H1 (cell line): ENCODE results near the gene STARD4. TPM values are rescaled to one million over a fixed set of nuclear protein-coding genes. Genes with fewer than 3 reads are reported as not detected.

Experiments used
- CTCF ChIA-PET: fragments of 300-600 bp; sonication (Branson Sonifier 250); formaldehyde crosslinking; loops from one replicate; lab custom pipeline; 2021; ENCODE audit not compliant: partially characterized antibody; lab: Charles Lee
- POLR2A ChIA-PET: fragments of 300-600 bp; sonication (Branson Sonifier 250); formaldehyde crosslinking; loops from one replicate; lab custom pipeline; 2021; ENCODE audit warnings: inconsistent platforms; ENCODE audit not compliant: partially characterized antibody; lab: Charles Lee
- DNase-seq, 2 experiments: peaks; one replicate each; pipeline versions ENCODE4 v3.0.0 to v3.0.0-alpha.2; 2010 to 2022; ENCODE audit warnings: low spot score in 2 of 2, low read depth in 1 of 2, mixed read lengths in 1 of 2
- FAIRE-seq: peaks from 2 replicates; lab custom pipeline; 2011; peaks lifted over from hg19 to GRCh38; lab: Jason Lieb, UNC
- H2AFZ ChIP-seq: 2 replicates; pipeline ENCODE4 v1.8.1; 2012; ENCODE audit warnings: low read length, inconsistent platforms
- H2AK5ac ChIP-seq: 2 replicates; pipeline ENCODE4 v1.6.1; 2013; ENCODE audit warnings: low read depth, low read length
- H2BK120ac ChIP-seq: replicated peaks from 2 replicates; pipeline ENCODE3; 2013; ENCODE audit warnings: low read depth, low read length, inconsistent platforms
- H2BK12ac ChIP-seq: 2 replicates; pipeline ENCODE4 v1.6.1; 2013; ENCODE audit warnings: low read depth, low read length
- H2BK15ac ChIP-seq: 2 replicates; pipeline ENCODE4 v1.6.1; 2013; ENCODE audit warnings: low read length
- H2BK20ac ChIP-seq: 2 replicates; pipeline ENCODE4 v1.6.1; 2013; ENCODE audit warnings: low read length
- H2BK5ac ChIP-seq: 2 replicates; pipeline ENCODE4 v1.6.1; 2013; ENCODE audit warnings: low read depth, low read length
- H3K14ac ChIP-seq: 2 replicates; pipeline ENCODE4 v1.6.1; 2013; ENCODE audit warnings: inconsistent platforms; ENCODE audit not compliant: insufficient read length
- H3K18ac ChIP-seq: 2 replicates; pipeline ENCODE4 v1.6.1; 2013; ENCODE audit warnings: low read length; ENCODE audit errors: extremely low read depth
- H3K23ac ChIP-seq: 2 replicates; pipeline ENCODE4 v1.6.1; 2013; ENCODE audit warnings: inconsistent platforms; ENCODE audit not compliant: insufficient read length
- H3K23me2 ChIP-seq: 2 replicates; pipeline ENCODE4 v1.6.1; 2013; ENCODE audit warnings: low read depth, low read length
- H3K27ac ChIP-seq: 2 replicates; pipeline ENCODE4 v1.6.1; 2011; ENCODE audit warnings: low read depth, low read length, inconsistent platforms
- H3K27me3 ChIP-seq, 4 experiments: replicated peaks in 1 of 4; 1 replicate in 1 of 4; 2 replicates in 3 of 4; pipeline versions ENCODE4 v1.6.1 to v1.8.1; 2011 to 2013; ENCODE audit warnings: low read length in 3 of 4, mild to moderate bottlenecking in 3 of 4, inconsistent platforms in 2 of 4, mixed read lengths in 2 of 4, moderate library complexity in 1 of 4; ENCODE audit not compliant: control insufficient read depth in 3 of 4, insufficient read depth in 3 of 4; ENCODE audit errors: extremely low read depth in 1 of 4
- H3K36me3 ChIP-seq, 4 experiments: 2 replicates each; pipeline versions ENCODE4 v1.6.1 to v1.8.1; 2011 to 2013; ENCODE audit warnings: mild to moderate bottlenecking in 4 of 4, low read length in 3 of 4, moderate library complexity in 2 of 4, control low read depth in 1 of 4, inconsistent platforms in 1 of 4; ENCODE audit not compliant: insufficient read depth in 4 of 4, control insufficient read depth in 2 of 4
- H3K4ac ChIP-seq: replicated peaks from 2 replicates; pipeline ENCODE3; 2013; ENCODE audit warnings: low read length, low read depth, mixed read lengths, inconsistent platforms; ENCODE audit not compliant: insufficient read length
- H3K4me1 ChIP-seq, 4 experiments: replicated peaks in 1 of 4; 1 replicate in 1 of 4; 2 replicates in 3 of 4; pipeline versions ENCODE4 v1.6.1 to v1.8.1; 2011 to 2013; ENCODE audit warnings: low read length in 3 of 4, inconsistent platforms in 2 of 4, mixed read lengths in 1 of 4; ENCODE audit not compliant: insufficient read depth in 4 of 4, control insufficient read depth in 3 of 4
- H3K4me2 ChIP-seq, 2 experiments: 2 replicates each; pipeline versions ENCODE4 v1.6.1 to v1.8.1; 2011 to 2013; ENCODE audit warnings: low read depth in 2 of 2, low read length in 2 of 2, control low read depth in 1 of 2, inconsistent platforms in 1 of 2, mild to moderate bottlenecking in 1 of 2; ENCODE audit not compliant: insufficient read depth in 1 of 2
- H3K4me3 ChIP-seq, 4 experiments: fragments of 200-600, 300-600 bp in 1 of 4; sonication (generic), shearing (Covaris generic), sonication (Bioruptor Twin) in 1 of 4; 2 replicates each; pipeline versions ENCODE4 v1.5.1 to v1.8.1; 2011 to 2016; ENCODE audit warnings: low read length in 4 of 4, low read depth in 3 of 4, control low read depth in 2 of 4, inconsistent platforms in 2 of 4, mild to moderate bottlenecking in 2 of 4, mixed read lengths in 1 of 4, moderate library complexity in 1 of 4; ENCODE audit not compliant: insufficient read depth in 2 of 4; ENCODE audit errors: extremely low read depth in 1 of 4
- H3K56ac ChIP-seq: replicated peaks from 2 replicates; pipeline ENCODE3; 2013; ENCODE audit warnings: low read depth, mild to moderate bottlenecking, mixed read lengths, low read length, inconsistent platforms; ENCODE audit not compliant: insufficient read length
- H3K79me1 ChIP-seq: 2 replicates; pipeline ENCODE4 v1.6.1; 2013; ENCODE audit warnings: low read depth, low read length, control low read depth
- H3K79me2 ChIP-seq, 2 experiments: 2 replicates each; pipeline versions ENCODE4 v1.6.1 to v1.8.1; 2012 to 2013; ENCODE audit warnings: low read length in 2 of 2, mild to moderate bottlenecking in 2 of 2, inconsistent platforms in 1 of 2; ENCODE audit not compliant: insufficient read depth in 2 of 2, control insufficient read depth in 1 of 2
- H3K9ac ChIP-seq, 4 experiments: replicated peaks in 1 of 4; 1 replicate in 1 of 4; 2 replicates in 3 of 4; pipeline versions ENCODE4 v1.6.1 to v1.8.1; 2011 to 2013; ENCODE audit warnings: low read depth in 3 of 4, low read length in 3 of 4, control low read depth in 2 of 4, mild to moderate bottlenecking in 2 of 4, moderate library complexity in 2 of 4, inconsistent platforms in 1 of 4; ENCODE audit errors: extremely low read depth in 1 of 4
- H3K9me3 ChIP-seq, 2 experiments: 2 replicates each; pipeline versions ENCODE4 v1.6.1 to v1.8.1; 2012 to 2013; ENCODE audit warnings: mild to moderate bottlenecking in 2 of 2, moderate library complexity in 2 of 2, control low read depth in 1 of 2, inconsistent platforms in 1 of 2, low read depth in 1 of 2, low read length in 1 of 2, mixed read lengths in 1 of 2; ENCODE audit not compliant: insufficient read depth in 2 of 2
- H4K20me1 ChIP-seq, 2 experiments: replicated peaks in 1 of 2; 2 replicates each; pipeline versions ENCODE3 to v1.8.1; 2011 to 2013; ENCODE audit warnings: inconsistent platforms in 2 of 2, low read length in 2 of 2, mild to moderate bottlenecking in 1 of 2; ENCODE audit not compliant: insufficient read depth in 2 of 2, control insufficient read depth in 1 of 2
- H4K5ac ChIP-seq: 2 replicates; pipeline ENCODE4 v1.6.1; 2013; ENCODE audit warnings: low read length, low read depth, mixed read lengths, inconsistent platforms; ENCODE audit not compliant: insufficient read length
- H4K8ac ChIP-seq: 2 replicates; pipeline ENCODE4 v1.8.0; 2013; ENCODE audit warnings: mild to moderate bottlenecking, moderate library complexity, low read length, inconsistent platforms; ENCODE audit not compliant: insufficient read depth; ENCODE audit errors: extremely low read depth
- H4K91ac ChIP-seq: replicated peaks from 2 replicates; pipeline ENCODE3; 2013; ENCODE audit warnings: low read length, mixed read lengths, inconsistent platforms; ENCODE audit not compliant: insufficient read length
- KDM5A ChIP-seq: fragments of 200-600 bp; IDR thresholded peaks from 2 replicates; pipeline ENCODE4 v1.7.1; 2012; ENCODE audit warnings: mild to moderate bottlenecking, low read length, inconsistent platforms, mixed read lengths
- WGBS, 2 experiments: shearing (Covaris generic) in 1 of 2; methylation state at CpG; one replicate each; pipeline versions ENCODE4 v1.1.6 to v1.1.7; 2013 to 2015; ENCODE audit warnings: low lambda C conversion rate in 2 of 2, mixed read lengths in 2 of 2, inconsistent platforms in 1 of 2, low coverage in 1 of 2, missing lambda C conversion rate in 1 of 2; ENCODE audit not compliant: insufficient replicate concordance in 2 of 2, insufficient coverage in 1 of 2, insufficient read length in 1 of 2; ENCODE audit errors: extremely low coverage in 1 of 2, missing lambda C conversion rate in 1 of 2; 5-methylcytosine and 5-hydroxymethylcytosine counted together
- polyA plus RNA-seq, 7 experiments: library from polyadenylated mRNA; depleted of rRNA in 3 of 7; stranded (reverse) in 5 of 7; unstranded in 2 of 7; fragments of >200 nt in 5 of 7; fragments of 200-250 nt in 2 of 7; gene quantifications; 1 replicate in 5 of 7; 2 replicates in 1 of 7; 4 replicates in 1 of 7; pipeline versions ENCODE4 v1.2.1 to v1.2.3, GENCODE V29; 2011 to 2013; ENCODE audit warnings: missing spikeins in 2 of 7, mixed read lengths in 2 of 7
- total RNA-seq: library from RNA; stranded (reverse); fragmentation: NEBNext Ultra II Directional; extraction: Animal tissue kit (Norgen Biotek cat#: 25700); gene quantifications from 2 replicates; pipeline ENCODE4 v1.2.1, GENCODE V29; 2021

Gene STARD4
- total and polyA plus RNA-seq, 2 of the 8 experiments (the other 6 are each of a cell fraction or from before 2014, with no cell fraction given): 10.8 to 47.9 TPM

DNA sequence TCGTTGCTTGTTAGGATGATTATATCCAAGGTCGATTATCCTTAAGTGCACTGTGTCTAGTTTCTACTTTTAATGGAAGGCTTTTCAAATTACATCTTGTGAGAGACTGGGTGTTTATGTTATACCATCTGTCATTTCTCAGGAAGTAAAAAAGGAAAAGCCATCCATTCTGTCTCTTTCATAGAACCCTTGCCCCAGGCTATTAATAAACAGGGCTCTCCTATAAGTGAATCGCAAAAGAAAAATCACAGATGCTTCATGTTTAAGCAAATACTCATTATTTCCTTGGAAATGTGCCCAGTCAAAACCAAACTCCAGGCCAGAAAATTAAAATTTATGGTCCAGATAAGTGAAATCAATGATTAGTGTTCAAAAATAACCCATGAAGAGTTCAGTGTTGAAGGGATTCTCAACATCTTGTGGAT, 58.1 kb downstream of the STARD4 start:
- Histone ChIP-seq H2AFZ (no peak overlapping the region), H3K4me3 (no peak overlapping the region), H3K9ac (no peak overlapping the region)

More for the DNA sequence above, 58.1 kb downstream of the STARD4 start:
- Histone ChIP-seq H2AK5ac (no peak overlapping the region), H3K4me2 (no peak overlapping the region), H3K23me2 (no peaks in the 10 kb centered on the region), H4K91ac (no peak overlapping the region), H3K27me3 (no peaks in the 10 kb centered on the region), H4K20me1 (no peaks in the 10 kb centered on the region), H3K9me3 (no peaks in the 10 kb centered on the region), H2BK15ac (no peak overlapping the region), H3K23ac (no peak overlapping the region)
- TF ChIP-seq KDM5A: no peak
- TF ChIP-seq, all 59 proteins: peak for 0
- H3K56ac ChIP-seq: no peak overlapping the region
- no peaks in the 10 kb centered on the region for H3K79me2 ChIP-seq
- no peak overlapping the region for H3K27ac ChIP-seq
- H3K18ac ChIP-seq: no peak overlapping the region
- no peak overlapping the region for H2BK5ac ChIP-seq
- no peak overlapping the region for H4K5ac ChIP-seq
- ChIA-PET CTCF (interaction anchor here (0.7 to 1.0 kb wide), 2 partner anchors 28 to 295 kb away, joined by 3 to 4 read pairs; no protein-coding TSS in a partner anchor), POLR2A (no interaction called here)
- no peak for FAIRE-seq
- no peak overlapping the region for H4K8ac ChIP-seq
- H3K4me1 ChIP-seq: no peaks in the 10 kb centered on the region
- no peaks in the 10 kb centered on the region for H3K36me3 ChIP-seq
- H3K4ac ChIP-seq: no peak overlapping the region
- no peak overlapping the region for H2BK120ac ChIP-seq
- no peaks in the 10 kb centered on the region for H3K79me1 ChIP-seq
- H2BK20ac ChIP-seq: no peak overlapping the region
- no peak for DNase-seq
- H3K14ac ChIP-seq: no peak overlapping the region
- no peak overlapping the region for H2BK12ac ChIP-seq
- WGBS, 2 experiments: 93% methylated on average over 3 of the region's 3 CpGs; no CpG with 5 or more reads in 1 of the 2 experiments
